Type B pancreatic cell (in vitro differentiated cells): ENCODE data around the gene MYBPC3. TPM values are rescaled to one million over a fixed set of nuclear protein-coding genes. Genes with fewer than 3 reads are reported as not detected.

Experiments
- DNase-seq: peaks from one replicate; pipeline ENCODE4 v3.0.0; 2021; ENCODE audit warnings: mixed read lengths; ENCODE audit not compliant: unreplicated experiment; ENCODE audit errors: extremely low spot score
- H3K27ac Mint-ChIP-seq: 2 replicates; pipeline ENCODE4 v1.8.0; 2021; ENCODE audit warnings: mild to moderate bottlenecking, mixed read lengths
- H3K27me3 Mint-ChIP-seq: 2 replicates; pipeline ENCODE4 v1.8.0; 2021; ENCODE audit warnings: mixed read lengths
- H3K36me3 Mint-ChIP-seq: 2 replicates; pipeline ENCODE4 v1.8.0; 2021; ENCODE audit warnings: mixed read lengths
- H3K4me1 Mint-ChIP-seq: one replicate; pipeline ENCODE4 v1.8.0; 2021; ENCODE audit warnings: mixed read lengths; ENCODE audit not compliant: unreplicated experiment
- H3K4me3 Mint-ChIP-seq: 2 replicates; pipeline ENCODE4 v1.8.0; 2021; ENCODE audit warnings: mild to moderate bottlenecking, mixed read lengths
- H3K9me3 Mint-ChIP-seq: 2 replicates; pipeline ENCODE4 v1.8.0; 2021; ENCODE audit warnings: mixed read lengths
- microRNA-seq: library from miRNA; unstranded; fragments of <30 nt; microRNA quantifications from one replicate; pipeline ENCODE4, GENCODE V29; 2020
- total RNA-seq: library from RNA; stranded (reverse); gene quantifications from 2 replicates; pipeline ENCODE4 v1.2.1, GENCODE V29; 2021; ENCODE audit warnings: low replicate concordance
- TF ChIP-seq, protein P1 (sequence below): fragments of 200-600 bp; sonication (generic); conservative IDR thresholded peaks from 2 replicates; pipeline ENCODE4 v1.5.0; 2021; ENCODE audit warnings: antibody characterized with exemption, mild to moderate bottlenecking

MYBPC3 gene
- total RNA-seq, 1 donor from 2014 or later, result 1.8 TPM

- no peak overlapping the region for H3K27ac Mint-ChIP-seq
- peaks cover 18% of the 10 kb centered on the region for H3K36me3 Mint-ChIP-seq
- TF ChIP-seq, protein P1, sequence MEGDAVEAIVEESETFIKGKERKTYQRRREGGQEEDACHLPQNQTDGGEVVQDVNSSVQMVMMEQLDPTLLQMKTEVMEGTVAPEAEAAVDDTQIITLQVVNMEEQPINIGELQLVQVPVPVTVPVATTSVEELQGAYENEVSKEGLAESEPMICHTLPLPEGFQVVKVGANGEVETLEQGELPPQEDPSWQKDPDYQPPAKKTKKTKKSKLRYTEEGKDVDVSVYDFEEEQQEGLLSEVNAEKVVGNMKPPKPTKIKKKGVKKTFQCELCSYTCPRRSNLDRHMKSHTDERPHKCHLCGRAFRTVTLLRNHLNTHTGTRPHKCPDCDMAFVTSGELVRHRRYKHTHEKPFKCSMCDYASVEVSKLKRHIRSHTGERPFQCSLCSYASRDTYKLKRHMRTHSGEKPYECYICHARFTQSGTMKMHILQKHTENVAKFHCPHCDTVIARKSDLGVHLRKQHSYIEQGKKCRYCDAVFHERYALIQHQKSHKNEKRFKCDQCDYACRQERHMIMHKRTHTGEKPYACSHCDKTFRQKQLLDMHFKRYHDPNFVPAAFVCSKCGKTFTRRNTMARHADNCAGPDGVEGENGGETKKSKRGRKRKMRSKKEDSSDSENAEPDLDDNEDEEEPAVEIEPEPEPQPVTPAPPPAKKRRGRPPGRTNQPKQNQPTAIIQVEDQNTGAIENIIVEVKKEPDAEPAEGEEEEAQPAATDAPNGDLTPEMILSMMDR, result no peak
- H3K4me3 Mint-ChIP-seq, result no peak overlapping the region
- DNase-seq, result no peak
- no peaks in the 10 kb centered on the region for H3K4me1 Mint-ChIP-seq
- H3K9me3 Mint-ChIP-seq, result no peaks in the 10 kb centered on the region
- no peaks in the 10 kb centered on the region for H3K27me3 Mint-ChIP-seq
Observed at GRCh38 chr11:47285969-47286770, 66.3 kb downstream of the MYBPC3 start.

GRCh38 chr11:47284151-47284550, 68.4 kb downstream of the MYBPC3 start:
- Mint-ChIP-seq H3K4me3 (no peak overlapping the region), H3K27me3 (no peaks in the 10 kb centered on the region), H3K36me3 (peaks cover 23% of the 10 kb centered on the region)

GRCh38 chr11:47282462-47282861, 70.0 kb downstream of the MYBPC3 start:
- H3K27ac Mint-ChIP-seq, result no peak overlapping the region
- H3K27me3 Mint-ChIP-seq, result no peaks in the 10 kb centered on the region
- no peak for DNase-seq
- H3K4me3 Mint-ChIP-seq, result no peak overlapping the region
- peaks cover 28% of the 10 kb centered on the region for H3K36me3 Mint-ChIP-seq
- TF ChIP-seq, protein P1, result no peak
- no peaks in the 10 kb centered on the region for H3K4me1 Mint-ChIP-seq
- no peaks in the 10 kb centered on the region for H3K9me3 Mint-ChIP-seq

More at GRCh38 chr11:47284151-47284550, 68.4 kb downstream of the MYBPC3 start:
- TF ChIP-seq, protein P1, result no peak
- no peak overlapping the region for H3K27ac Mint-ChIP-seq
- no peaks in the 10 kb centered on the region for H3K9me3 Mint-ChIP-seq
- DNase-seq, result no peak
- no peaks in the 10 kb centered on the region for H3K4me1 Mint-ChIP-seq

Small RNAs within 50 kb of the gene (microRNA-seq; reads per million reads assigned to microRNA genes)
- gene MIR4487, result not detected

Other genes with a start within 250 kb of the MYBPC3 start
- 99.9 and 103 TPM in 2 replicates for gene ARFGAP2, start 175.8 kb downstream of the MYBPC3 start, total RNA-seq
- gene PACSIN3, start 166.3 kb downstream of the MYBPC3 start, total RNA-seq, result 52.5 and 77.2 TPM in 2 replicates
- gene DDB2, start 137.7 kb downstream of the MYBPC3 start, total RNA-seq, result 40.0 and 50.1 TPM in 2 replicates
- gene ACP2, start 103.9 kb downstream of the MYBPC3 start, total RNA-seq, result 41.1 and 42.2 TPM in 2 replicates
- gene NR1H3, start 94.7 kb downstream of the MYBPC3 start, total RNA-seq, result 14.2 and 18.9 TPM in 2 replicates
- 41.1 and 47.7 TPM in 2 replicates for gene MADD, start 82.6 kb downstream of the MYBPC3 start, total RNA-seq
- not detected in 2 replicates for gene SPI1, start 25.8 kb upstream of the MYBPC3 start, total RNA-seq
- 28.7 and 44.8 TPM in 2 replicates for gene SLC39A13, start 55.9 kb upstream of the MYBPC3 start, total RNA-seq
- gene PSMC3, start 73.7 kb upstream of the MYBPC3 start, total RNA-seq, result 104 and 141 TPM in 2 replicates
- gene RAPSN, start 96.4 kb upstream of the MYBPC3 start, total RNA-seq, result 0.19 and 0.39 TPM in 2 replicates
- gene CELF1, start 200.4 kb upstream of the MYBPC3 start, total RNA-seq, result 97.8 and 125 TPM in 2 replicates
- 43.6 and 58.4 TPM in 2 replicates for gene PTPMT1, start 212.9 kb upstream of the MYBPC3 start, total RNA-seq
- gene KBTBD4, start 226.3 kb upstream of the MYBPC3 start, total RNA-seq, result 14.5 and 18.0 TPM in 2 replicates
- 150 and 161 TPM in 2 replicates for gene NDUFS3, start 226.4 kb upstream of the MYBPC3 start, total RNA-seq
- 0.43 TPM in 1 of 2 replicates, not detected in the other for gene FAM180B, start 234.0 kb upstream of the MYBPC3 start, total RNA-seq
- 0.43 and 11.7 TPM in 2 replicates for gene C1QTNF4, start 241.7 kb upstream of the MYBPC3 start, total RNA-seq